Activated CD4-positive, alpha-beta T cell treated with anti-CD3 and anti-CD28 coated beads, Interleukin-2, amount 50 U/mL, for 4 hours (primary cell): ENCODE data around the gene SOCS4.
"Not testable (repeated sequence)": the region's sequence is repeated elsewhere in the genome, so short reads cannot be mapped to it uniquely, and the experiment has no call there.

Experiments
- DNase-seq, 2 experiments: peaks; one replicate each; pipeline ENCODE4 v3.0.0-alpha.2; 2020

SOCS4 gene

DNA sequence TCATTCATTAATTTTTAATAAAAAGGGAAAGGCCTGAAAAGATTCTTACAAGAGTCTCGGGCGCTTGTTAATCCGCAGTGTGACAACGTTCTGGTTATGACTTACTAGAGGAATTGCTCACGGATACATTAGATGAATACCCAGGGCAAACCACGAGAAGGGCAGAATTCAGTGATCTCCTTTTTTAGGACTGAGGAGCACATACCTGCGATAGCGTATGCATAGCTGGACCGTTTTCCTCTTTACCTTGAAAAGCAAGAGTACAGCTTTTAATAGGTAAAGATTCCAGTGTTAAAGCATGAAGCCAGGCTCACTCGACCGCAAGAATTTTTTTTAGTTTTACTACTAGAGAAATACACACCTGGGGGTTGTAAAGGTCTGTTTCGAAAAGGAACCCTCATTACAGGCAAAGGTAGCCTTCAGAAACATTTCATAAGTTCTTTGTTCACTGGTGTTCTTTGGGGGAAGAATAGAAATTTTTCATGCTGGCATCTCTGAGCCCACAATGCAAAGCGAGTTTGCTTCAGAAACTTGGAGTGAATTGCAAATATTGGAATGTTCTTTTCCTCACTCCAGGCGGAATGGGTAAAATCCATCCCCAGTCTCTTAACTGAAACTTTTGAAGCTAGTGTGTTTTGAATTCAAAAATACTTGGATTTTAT lies 25.4 kb downstream of the SOCS4 start:
- no peak for DNase-seq

DNA sequence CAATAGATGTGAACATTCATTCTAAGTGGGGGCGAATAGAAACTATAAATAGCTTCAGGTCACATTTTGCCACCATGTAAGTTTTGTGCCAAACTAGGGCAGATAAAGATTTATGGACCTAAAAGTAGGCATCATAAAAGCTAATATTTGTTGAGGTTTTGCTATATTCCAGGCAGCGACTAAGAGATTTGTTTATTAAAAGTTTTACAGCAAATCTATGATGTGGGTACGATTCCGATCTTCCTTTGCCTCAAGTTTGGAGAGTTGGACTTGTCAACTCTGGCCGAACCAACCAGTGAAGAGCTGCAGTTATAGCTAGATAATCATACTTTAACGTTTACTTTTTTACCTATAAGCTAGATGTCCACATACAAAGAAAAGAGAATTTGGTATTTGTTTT lies 26.0 kb downstream of the SOCS4 start:
- DNase-seq, result no peak

DNA sequence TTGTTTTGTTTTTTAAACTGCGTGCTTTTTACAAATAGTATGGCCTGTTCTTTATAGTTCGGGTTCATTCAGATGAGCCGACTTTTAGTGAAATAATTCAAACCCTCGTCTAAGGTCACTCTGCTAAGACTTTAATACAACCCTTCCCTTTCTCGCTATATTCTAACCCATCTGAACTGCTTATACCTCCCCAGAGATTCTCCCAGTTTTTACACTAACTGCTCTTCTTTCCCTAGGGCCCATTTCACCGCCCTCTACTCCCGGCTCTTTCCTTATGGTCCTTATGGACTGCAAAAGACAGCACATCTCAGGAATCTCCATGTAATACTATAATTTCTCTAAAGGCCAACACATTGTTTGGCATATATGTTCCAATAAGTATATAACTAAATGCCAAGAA lies 26.5 kb downstream of the SOCS4 start:
- DNase-seq, result no peak

DNA sequence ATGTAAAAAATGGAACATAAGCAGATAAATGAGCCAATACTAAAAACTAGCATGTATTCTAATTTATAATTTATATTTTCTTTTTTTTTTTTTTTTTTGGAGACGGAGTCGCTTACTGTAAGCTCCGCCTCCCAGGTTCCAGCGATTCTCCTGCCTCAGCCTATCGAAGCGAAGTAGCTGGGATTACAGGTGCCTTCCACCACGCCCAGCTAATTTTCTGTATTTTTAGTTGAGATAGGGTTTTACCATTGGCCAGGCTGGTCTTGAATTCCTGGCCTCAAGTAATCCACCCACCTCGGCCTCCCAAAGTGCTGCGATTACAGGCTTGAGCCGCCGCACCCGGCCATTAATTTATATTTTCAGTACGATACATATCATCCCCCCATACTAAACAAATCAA lies 27.1 kb downstream of the SOCS4 start:
- no peak for DNase-seq

DNA sequence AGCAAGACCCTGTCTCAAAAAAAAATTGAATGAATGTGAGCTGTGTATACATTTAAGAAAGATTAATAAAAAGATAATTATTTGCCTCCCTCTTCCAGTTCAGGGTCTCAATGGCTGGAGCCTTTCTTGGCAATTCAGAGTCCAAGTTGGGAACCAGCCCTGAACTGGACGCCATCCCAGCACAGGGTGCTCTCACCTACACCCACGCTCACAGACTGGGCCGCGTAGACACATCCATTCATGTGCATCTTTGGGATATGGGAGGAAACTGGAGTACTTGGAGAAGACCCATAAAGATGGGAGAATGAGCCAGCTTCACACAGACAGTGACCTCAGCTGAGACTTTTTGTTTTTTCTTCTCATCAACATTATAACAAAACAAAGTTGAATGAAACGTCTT lies 30.9 kb downstream of the SOCS4 start:
- no peak for DNase-seq

DNA sequence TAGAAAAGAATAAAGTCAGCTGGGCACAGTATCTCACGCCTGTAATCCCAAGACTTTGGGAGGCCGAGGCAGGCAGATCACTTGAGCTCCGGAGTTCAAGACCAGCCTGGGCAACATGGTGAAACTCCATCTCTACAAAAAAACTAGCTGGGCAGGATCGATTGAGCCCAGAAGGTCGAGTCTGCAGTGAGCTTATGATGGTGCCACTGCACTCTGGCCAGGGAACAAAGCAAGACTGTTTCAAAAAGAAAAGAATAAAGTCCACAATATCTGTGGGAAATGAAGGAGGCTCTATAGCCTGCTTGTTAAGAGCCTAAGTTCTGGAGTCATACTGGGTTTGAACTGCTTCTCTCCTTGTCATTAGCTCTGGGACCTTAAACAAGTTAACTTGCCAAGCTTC lies 32.3 kb downstream of the SOCS4 start:
- no peak for DNase-seq

DNA sequence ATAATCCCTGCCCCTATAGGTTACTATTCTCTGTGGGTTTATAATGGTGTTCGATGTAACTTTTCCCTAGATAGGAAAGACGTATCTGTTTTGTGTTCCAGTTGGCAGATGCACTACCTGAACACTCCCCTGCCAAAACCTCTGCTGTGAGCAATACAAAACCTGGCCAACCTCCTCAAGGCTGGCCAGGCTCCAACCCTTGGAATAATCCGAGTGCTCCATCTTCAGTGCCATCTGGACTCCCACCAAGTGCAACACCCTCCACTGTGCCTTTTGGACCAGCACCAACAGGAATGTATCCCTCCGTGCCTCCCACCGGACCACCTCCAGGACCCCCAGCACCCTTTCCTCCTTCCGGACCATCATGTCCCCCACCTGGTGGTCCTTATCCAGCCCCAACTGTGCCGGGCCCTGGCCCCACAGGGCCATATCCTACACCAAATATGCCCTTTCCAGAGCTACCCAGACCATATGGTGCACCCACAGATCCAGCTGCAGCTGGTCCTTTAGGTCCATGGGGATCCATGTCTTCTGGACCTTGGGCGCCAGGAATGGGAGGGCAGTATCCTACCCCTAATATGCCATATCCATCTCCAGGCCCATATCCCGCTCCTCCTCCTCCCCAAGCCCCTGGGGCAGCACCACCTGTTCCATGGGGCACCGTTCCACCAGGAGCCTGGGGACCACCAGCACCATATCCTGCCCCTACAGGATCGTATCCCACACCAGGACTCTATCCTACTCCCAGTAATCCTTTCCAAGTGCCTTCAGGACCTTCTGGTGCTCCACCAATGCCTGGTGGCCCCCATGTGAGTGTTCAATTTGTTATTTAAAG lies 35.7 kb downstream of the SOCS4 start:
- DNase-seq, result no peak

DNA sequence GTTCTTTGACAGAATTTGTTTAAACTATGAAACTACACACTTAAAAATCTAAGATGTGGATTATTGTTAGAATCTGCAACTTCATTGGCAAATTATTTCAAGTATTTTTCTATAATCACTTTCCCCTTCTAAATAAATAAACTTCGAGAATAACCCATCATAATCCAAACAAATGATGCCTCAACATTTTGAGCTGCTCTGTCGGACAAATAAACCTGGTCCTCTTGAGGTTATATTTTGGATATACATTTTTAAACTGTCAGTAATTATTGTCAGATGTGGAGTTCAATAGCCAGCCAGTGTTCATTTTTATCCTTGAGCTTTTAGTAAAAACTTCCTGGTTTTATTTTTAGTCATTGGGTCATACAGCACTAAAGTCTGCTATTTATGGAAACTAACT lies 37.9 kb downstream of the SOCS4 start:
- DNase-seq, result not testable (repeated sequence)

DNA sequence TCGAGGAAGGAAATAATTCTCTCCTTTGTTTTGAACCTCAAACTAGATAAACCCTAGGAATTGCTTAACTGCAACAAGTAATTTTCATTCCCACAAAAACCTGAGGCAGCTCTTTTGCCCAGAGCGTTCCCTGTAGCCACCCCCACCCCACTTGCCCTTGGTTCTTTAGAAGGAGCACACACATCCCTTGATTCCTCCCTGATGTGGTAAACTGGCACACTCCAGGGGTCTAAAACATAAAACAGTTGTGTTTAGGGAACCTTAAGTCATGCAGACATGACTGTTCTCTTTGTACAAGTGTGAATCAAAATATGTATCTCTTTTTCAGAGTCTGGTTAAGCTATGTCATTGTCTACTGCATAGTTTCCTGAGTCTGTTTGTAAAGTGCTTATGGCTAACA lies 38.4 kb downstream of the SOCS4 start:
- no peak for DNase-seq

DNA sequence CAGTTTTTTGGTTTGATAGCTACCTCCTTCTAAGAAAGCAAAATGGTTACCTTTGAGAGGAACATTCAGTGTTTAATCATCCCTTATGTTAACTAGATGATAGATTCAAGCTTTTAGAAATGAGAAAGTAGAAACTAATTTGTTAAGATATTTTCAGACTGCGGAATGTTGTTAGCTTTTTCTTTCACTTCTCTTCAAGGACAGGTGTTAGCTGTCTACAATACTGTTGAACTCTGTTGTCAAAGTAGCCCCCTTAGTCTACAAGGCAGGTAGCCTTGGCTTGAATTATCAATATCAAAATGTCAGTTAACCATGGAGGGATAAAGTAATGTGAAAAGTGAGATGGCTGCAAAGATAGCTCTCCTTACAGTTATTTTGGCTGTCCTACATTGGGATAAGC lies 39.2 kb downstream of the SOCS4 start:
- DNase-seq, result no peak

DNA sequence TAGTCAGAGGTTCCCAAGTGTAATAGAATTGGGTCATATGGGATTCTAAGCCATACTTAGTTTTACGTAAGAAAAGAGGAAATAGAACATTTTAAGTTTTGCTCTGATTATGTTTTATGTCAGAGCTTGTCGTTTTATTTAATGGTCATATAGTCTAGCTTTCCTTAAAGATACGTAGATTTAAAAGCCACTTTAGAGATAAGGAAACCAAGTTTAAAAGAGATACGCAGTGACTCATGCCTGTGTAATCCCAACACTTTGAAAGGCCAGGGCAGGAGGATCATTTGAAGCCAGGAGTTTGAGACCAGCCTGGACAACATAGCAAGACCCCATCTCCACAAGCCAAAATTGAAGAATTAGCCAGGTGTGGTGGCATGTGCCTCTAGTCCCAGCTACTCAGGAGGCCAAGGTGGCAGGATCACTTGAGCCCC lies 44.0 kb downstream of the SOCS4 start:
- no peak for DNase-seq

DNA sequence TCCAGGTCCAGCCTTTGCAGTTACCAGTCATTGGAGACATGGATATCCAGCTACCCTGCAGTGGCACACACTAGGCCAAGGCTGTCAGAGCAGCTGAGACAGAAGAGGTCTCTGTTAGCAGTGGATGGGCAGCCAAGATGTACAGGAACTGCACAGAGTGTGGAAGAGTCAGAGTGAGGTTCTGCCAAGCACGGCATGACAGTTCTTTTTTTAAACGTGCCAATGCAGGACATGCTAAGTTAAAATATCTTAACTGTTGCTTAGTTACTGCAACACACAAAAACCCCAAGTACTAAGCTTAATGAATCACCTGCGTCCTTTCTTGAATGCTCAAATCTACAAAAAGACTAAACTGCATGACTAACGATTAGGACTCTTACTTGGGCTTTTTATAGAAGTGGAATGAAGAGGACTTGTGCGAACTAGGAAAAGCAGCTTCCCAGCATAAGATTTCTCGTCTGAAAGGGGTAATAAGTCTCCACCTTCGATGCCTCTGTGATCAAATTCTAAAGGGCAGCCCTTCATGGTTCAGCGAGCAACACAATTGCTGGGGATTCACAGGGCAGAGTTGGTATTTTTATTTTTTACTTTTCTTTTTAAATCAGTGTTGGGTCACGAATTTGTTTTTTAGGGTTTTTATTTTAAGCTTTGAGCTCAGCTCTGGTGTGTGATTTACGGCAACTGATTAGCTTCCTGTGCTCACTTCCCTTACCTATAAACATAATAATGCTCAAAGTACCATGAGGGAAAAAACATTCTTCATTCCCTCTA lies 45.0 kb downstream of the SOCS4 start:
- no peak for DNase-seq

DNA sequence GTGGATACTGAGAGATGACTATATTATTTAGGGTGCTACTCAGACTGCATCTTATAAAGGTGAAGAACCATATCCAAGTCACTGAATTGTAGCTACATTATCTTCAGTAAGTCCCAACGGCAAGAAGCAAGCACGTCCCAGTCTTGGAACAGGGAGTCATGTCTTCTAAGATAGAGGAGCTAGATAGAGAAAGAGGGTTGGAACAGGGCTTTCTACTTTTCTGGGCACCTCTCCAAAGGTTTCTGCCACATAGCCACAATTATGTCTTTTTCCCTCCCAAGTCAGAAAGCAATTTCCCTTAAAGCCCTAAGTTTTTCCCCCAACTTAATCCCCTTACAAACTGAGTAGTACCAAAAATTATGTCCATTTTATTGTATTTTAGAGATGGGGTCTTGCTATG lies 46.8 kb downstream of the SOCS4 start:
- DNase-seq, result no peak

DNA sequence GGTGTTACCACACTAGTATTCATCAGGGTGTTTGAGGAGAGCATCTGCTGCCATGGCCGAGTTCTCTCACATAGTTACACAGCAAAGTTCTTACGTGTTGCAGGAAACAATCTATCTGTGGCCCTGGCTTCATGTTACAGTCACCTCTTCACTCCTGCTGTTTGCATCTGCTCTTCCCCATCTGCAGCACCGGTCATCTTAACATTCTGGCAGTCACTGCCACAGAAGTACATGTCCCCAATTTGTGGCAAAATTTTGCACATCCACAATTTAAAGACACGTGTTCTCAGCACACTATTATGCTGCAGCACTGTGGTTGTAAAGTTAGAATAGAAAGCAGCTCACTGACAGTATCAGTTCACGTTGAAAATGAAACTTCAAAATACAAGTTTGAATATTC lies 47.6 kb downstream of the SOCS4 start:
- DNase-seq, result no peak

DNA sequence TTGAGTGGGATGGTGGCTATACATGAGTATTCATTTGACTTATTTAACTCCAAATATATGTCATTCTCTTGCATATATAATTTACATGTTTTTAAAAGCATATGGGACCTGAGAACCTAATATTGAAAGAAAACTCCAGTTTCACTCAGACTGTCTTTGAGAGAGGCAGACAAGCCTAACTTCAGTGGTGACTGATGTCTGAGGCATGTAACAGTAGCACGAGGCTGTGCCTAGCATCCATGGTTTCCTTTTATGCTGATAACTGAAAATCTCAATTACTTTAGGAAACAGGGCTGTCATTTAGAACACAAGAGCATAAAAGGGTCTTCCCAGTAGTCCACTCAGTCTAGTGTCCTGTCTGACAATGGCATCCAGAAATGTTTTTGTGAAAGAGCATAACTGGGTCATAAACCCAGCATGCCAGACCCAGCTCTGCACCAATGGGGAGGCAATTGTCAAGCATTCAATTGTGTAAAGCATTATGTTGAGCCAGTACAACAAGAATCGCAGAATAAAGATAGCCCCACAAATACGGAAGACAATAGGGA lies 48.7 kb downstream of the SOCS4 start:
- DNase-seq, result no peak

DNA sequence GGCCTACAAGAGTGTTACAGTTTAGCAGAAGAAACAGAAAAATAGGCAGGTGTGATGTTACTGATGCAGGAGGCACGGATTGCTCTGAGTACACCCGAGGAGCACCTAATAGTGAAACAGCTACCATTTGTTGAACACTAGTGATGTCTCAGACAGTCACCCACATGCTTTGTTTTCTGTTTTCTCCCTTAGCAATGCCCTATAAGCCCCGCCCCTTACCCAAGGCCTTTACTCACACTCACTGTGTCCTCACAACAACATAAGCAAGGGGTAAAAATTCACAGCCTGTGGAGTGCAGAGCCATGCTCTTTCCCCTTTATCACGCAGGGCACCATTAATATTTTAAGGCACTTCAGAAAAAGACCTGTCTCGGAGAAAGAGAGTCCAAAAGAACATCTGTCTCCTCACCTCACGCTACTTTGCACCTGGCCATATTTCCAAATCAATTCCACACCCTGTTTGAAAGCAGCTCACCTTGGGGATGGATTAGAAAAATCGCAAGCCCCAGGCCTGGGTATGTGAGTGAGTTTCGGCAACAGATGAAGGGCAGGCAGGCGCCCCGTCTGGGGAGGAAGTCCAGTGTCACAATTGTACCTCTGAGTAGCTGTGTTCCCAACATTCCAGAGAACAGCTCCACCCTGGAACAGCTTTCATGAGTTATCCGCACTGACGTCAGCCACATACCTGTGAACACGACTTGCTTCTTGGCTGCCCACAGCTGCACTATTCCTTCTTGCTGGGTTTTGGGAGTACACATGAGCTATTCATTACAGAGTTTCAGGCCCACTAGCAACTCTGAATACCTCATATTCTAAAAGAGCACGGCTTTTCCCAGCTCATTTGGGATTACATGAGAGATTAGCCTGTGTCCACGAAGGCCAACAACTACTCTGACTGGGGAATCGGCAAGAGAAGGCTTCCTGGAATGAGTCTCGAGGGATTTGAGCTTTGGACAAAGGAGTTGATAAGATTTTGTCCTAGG lies 50.4 kb downstream of the SOCS4 start:
- no peak for DNase-seq

DNA sequence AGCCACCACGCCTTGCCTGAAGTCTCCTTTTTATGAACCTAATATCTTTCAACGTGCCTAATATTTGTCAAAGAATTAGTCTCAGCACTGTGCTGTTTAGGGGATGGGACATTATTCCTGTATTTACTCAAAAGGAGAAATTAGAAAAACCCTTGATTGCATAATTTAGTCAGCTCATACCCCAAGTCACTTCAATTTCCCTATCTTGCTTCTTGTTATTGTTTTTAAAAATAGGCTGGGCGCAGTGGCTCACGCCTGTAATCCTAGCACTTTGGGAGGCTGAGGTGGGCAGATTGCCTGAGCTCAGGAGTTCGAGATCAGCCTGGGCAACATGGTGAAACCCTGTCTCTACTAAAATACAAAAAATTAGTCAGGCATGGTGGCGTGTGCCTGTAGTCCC lies 52.9 kb downstream of the SOCS4 start:
- not testable (repeated sequence) for DNase-seq

DNA sequence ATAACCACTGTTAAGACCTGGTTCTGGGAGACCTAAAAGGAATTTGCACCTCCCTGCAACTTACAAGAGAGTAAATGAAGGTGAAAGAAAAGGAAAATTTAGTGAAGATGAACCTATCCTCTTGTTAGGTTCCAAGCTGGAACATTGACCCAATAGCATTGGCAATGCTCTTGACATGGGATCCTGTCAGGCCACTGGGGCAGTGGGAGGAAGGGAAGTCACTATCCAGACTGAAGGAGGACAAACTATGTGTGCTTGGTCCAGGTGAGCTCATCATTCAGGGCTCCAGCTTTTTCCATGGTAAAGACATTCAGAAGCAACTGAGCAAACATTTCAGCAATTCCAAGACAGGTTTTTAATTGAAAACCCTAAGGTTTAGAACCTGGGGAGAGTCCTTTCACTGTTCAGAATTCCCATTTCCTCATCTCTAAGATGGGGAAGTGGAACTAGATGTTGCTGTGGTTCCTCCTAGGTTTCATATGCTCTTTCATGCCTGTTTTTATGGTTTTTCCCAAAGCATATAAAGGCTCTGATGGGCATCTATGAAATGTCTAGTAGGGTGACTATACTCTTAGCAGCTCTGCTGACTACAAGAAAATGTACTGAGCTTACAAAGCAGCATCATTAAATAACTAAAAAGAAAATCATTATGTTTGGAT lies 57.5 kb downstream of the SOCS4 start:
- DNase-seq, result no peak

DNA sequence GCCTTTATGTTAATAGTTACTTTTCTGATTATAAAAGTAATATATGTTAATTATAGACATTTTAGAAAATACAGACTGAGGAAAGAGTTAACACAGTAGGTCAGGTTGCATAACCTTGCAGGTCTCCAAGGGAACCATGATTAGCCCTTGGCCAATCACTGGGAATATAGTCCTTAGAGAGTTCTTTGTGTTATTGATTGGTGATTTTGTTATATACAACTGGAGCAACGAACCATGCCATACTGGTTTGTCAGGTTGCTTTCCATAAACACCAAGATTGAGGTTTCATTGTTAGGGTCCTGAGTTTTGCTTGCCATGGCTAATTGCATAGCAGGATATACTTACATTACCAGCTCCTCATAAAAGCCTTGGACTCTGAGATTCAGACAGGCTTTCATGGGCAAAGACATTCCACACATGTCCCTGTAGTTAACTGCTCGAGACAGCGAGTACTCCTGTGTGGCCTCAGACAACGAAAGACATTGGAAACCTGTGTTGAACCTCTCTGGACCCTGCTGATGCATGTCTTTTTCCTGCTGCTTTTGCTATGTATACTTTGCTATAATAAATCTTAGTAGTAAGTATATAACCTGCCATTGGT lies 58.1 kb downstream of the SOCS4 start:
- no peak for DNase-seq

DNA sequence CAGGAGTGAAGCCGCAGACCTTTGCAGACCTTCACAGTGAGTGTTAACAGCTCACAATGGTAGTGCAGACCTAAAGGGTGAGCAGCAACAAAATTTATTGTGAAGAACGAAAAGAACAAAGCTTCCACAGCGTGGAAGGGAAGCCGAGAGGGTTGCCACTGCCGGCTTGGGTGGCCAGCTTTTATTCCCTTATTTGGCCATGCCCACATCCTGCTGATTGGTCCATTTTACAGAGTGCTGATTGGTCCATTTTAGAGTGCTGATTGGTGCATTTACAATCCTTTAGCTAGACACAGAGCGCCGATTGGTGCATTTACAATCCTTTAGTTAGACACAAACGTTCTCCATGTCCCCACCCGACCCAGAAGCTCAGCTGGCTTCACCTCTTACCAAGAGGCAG lies 59.9 kb downstream of the SOCS4 start:
- no peak for DNase-seq

DNA sequence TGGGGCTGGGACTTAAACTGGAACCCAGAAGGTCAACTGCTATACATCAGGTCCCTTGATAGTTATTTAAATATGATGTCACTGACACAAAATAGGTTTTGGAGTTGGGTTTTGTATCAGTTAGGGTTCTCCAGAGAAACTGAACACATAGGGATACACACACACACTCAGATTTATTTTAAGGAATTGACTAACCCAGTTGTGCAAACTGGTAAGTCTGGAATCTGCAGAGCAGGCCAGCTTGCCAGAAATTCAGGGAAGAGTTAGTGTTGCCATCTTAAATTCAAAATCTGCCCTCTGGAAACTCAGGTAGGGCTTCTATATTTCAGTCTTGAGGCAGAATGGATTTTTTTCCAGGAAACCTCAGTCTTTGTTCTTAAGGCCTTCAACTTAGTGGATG lies 61.3 kb downstream of the SOCS4 start:
- DNase-seq, result no peak
